ENCODE results near the gene CRTAC1. TPM values are rescaled to one million over a fixed set of nuclear protein-coding genes. Genes with fewer than 3 reads are reported as not detected.

Gene CRTAC1
- total RNA-seq = 0.28 TPM

DNA sequence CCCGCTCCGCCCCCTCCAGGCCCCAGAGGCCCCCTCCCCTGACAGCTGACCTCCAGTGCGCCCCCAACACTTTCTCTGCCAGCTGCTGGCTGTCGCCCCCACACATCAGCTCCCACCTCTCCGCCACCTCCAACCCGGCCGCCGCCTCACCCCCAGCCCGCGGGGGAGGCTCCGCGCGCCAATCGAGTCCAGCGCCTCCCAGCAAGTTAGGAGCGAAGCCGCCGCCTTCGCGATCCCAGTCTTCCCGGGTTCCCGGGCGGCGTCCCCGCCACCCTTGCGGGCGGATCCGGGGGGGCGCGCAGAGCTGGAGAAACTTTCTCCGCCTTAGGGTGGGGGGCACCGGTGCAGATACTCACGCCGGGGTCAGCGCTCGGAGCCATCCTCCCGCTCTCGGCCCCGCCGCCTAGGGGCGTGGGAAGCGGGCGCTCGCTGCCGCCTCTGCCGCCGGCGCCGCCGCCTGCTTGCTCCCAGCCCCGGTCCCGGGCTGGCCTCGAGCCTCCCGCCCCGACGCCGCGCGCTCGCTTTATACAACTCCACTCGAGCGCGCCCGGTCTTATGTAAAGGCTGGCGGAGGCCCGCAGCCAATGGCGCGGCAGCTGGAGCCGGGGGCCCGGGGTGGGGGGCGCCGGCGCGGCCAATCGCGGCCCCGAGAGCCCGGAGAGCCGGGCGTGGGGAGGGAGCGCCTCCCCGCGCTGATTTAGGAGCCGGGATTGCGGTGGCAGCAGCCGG lies at the start of gene CRTAC1:
CRTAC1 (minus strand) TSS at position 529 of the 729 bp plus-strand sequence; CDS start at position 380, 149 bp downstream.
- DNase-seq (ENCODE audit: low spot score) = no peak
- peak; percentile 48 for ATAC-seq

GRCh38 chr10:98078774-98079173 lies 48.4 kb upstream of the CRTAC1 start:
- no peak for ATAC-seq

DNA sequence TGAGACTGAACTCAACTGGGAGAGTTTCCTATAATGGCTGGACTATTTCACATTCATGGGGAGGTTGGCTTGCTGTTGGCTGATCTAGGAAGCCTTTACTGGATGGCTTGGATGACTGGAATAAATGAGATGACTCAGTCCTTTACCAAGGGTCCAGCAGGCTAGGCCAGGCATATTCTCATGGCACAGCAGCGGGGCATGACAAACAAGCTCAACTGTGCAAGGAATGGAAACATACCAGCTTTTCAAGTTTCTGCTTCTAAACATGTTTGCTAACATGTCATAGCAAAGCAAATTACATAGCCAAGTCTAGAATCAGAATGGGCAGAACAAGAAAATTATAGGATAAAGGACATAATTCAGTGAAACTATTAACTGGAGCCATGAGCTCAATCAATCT lies 46.8 kb upstream of the CRTAC1 start:
- no peak for ATAC-seq
- DNase-seq (ENCODE audit: low spot score) = no peak

More at GRCh38 chr10:98078774-98079173, 48.4 kb upstream of the CRTAC1 start:
- no peak for DNase-seq (ENCODE audit: low spot score)

DNA sequence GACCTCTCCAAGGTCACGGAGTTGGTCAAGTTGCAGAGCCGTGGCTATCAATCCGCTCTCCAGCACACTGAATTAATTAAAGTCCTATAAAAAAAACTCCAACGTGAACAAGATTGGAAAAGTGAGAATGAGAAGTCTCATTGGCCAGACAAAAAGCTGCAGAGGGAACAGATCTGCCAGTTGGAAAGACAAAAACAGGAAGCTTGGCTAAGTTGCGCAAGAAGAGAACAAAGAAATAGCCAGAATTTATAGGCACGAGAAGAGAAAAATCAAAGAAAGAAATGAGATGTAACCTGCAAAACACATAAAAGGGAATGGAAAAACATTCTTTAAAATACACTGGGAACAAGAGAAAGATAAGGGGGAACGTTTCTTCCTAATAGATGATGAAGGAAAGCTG lies 45.7 kb upstream of the CRTAC1 start:
- no peak for DNase-seq (ENCODE audit: low spot score)
- ATAC-seq = no peak

DNA sequence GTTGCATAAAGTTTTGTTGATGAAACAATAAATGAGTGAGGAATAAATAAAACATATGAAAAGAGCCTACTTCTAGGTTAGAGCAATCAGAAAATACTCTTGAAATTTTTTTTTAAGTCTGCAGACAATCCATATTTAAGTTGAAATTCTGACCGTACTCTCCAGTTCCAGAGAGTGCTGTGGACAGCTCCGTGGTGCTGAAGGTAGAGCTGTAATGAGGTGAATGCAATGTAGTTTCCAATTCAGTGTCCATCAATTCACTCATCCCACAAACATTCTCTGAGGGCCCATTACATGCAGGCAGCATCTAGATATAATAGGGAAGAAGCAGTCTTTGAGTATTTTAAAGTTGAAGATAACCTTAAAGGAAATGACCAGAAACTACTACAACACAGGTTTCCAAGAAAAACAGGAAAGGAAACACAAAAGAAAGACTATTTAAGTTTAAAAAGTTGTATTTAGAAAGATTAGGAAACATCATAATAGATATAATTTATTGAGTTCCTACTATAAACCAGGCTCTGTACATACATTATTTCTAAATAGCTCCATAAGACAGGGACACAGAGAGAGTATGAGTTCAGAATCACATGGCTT lies 44.0 kb upstream of the CRTAC1 start:
- DNase-seq (ENCODE audit: low spot score) = no peak
- peak; percentile 43 for ATAC-seq

GRCh38 chr10:98067165-98067564 lies 36.7 kb upstream of the CRTAC1 start:
- ATAC-seq = no peak
- DNase-seq (ENCODE audit: low spot score) = no peak

DNA sequence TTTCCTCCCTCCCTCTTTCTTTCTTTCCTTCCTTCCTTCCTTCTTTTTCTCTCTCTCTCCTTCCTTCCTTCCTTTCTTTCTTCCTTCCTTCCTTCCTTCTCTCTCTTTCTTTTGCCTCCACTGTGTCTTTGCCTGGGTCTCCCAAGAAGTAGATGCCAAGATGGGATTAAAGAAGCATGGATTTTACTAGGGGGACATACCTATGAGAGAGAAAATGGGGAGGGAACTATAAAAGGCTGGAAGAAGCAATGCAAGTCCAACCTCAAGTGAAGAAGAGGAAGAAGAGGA lies 33.3 kb upstream of the CRTAC1 start:
- DNase-seq (ENCODE audit: low spot score) (no peak), ATAC-seq (no peak)

DNA sequence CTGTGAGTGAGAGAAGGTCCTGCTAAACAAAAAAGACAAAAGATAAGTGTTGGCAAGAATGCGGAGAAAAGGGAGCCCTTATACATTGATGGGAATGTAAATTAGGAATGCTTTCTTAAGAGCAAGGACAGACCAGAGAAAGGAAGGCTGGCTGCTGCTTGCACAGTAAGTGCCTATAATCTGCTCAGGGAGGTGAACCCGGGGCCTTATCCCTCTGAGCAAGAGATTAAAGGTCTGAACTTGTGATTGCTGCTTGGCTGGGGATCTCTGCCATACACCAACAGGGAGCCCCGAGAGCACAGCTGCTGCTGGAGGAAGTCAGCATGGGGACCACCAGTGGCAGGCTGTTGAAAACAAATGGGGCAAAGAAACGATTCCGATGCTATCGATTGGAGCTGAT lies 32.0 kb upstream of the CRTAC1 start:
- DNase-seq (ENCODE audit: low spot score) (no peak), ATAC-seq (no peak)

DNA sequence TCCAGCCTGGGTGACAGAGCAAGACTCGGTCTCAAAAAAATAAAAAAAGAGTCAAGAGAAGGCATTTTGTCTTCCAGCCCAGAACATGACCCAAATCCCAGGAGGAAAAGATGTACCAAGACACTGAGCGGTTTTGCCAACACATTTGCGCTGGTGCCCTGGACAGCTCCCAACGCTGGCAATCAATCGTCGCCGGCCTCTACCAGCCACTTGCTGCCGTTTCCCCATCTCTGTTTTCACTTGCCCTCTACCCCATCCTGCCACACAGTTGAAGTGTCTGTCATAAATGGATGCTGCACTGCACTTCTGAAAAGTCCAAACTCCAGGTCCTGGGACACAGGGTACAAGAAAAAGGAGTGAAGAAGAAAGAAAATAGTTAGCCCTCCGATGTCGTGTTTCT lies 29.7 kb upstream of the CRTAC1 start:
- DNase-seq (ENCODE audit: low spot score) (no peak), ATAC-seq (no peak)

- no peak for DNase-seq (ENCODE audit: low spot score)
- peak; percentile 75 for ATAC-seq
These were observed 27.9 kb upstream of the CRTAC1 start for GRCh38 chr10:98058295-98058694.

DNA sequence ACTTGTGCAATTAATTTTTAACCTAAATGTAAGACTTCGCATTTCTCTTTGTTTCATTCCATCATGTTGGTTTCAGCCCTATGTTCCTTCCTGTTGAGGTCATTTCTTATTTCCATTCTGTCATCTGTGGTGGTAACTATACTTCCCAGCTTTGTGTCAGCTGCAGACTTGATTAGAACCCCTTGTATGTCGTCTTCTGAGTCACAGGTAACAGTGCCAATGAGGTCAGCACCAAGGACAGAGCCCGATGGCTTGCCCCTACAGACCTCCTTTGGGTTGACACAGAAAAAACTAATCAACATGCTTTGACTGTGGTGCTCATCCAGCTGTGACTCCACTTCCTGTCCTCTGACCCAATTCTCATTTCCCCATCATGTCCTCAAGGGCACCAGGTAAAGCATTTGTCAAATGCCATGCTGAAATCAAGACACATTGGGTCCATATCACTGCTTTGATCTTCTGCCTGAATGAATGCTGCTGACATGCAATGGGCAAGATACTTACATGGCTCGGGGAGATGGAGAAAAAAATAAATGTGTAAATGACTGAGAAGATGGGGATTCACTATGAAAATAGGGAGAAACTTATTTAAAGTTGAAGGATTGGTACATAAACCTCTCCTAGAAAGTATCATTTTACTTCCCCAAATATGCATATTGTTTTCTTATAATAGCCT lies 25.6 kb upstream of the CRTAC1 start:
- ATAC-seq (no peak), DNase-seq (ENCODE audit: low spot score) (no peak)

GRCh38 chr10:98047009-98047741 lies 16.8 kb upstream of the CRTAC1 start:
- peak; percentile 27 for ATAC-seq
- DNase-seq (ENCODE audit: low spot score) = no peak

- ATAC-seq = peak; percentile 90
- DNase-seq (ENCODE audit: low spot score) = peak; percentile 66
These were observed 15.5 kb upstream of the CRTAC1 start for GRCh38 chr10:98045785-98046389.

DNA sequence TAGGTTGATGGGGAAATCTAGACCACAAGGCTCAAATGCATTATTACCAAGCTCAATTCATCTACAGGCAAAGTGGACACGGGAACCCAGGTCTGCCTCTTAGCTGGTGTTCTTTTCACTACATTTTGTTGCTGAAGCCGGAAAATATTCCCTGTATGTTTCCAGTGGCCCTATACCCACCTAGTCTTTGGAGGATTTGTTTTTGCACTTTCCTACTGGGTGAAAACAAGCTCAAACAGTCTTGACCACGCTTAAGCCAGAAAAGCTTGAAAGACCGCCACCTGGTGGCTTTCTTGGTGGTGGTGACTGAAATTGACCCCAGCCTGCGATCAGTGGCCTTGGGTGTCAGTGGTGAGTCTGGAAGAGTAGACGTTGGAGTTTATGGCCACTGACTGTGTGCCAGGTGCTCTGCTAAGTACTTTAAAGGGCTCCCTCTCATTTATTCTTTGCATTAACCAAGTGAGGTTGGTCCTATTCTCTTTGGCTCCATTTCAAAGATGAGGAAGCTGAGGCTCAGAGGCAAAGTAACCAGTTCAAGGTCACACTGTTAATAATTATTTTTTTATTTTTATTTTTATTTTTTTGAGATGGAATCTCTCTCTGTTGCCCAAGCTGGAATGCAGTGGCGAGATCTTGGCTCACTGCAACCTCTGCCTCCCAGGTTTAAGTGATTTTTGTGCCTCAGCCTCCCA lies 11.1 kb upstream of the CRTAC1 start:
- ATAC-seq = peak; percentile 86

GRCh38 chr10:98039690-98040381 lies 9.4 kb upstream of the CRTAC1 start:
- no peak for ATAC-seq
- DNase-seq (ENCODE audit: low spot score) = no peak

More for the DNA sequence above, 11.1 kb upstream of the CRTAC1 start:
- peak; percentile 72 for DNase-seq (ENCODE audit: low spot score)

- ATAC-seq (no peak), DNase-seq (ENCODE audit: low spot score) (no peak)
These were observed 7.9 kb upstream of the CRTAC1 start for GRCh38 chr10:98038288-98038687.

- ATAC-seq = no peak
- no peak for DNase-seq (ENCODE audit: low spot score)
These were observed 5.2 kb upstream of the CRTAC1 start for GRCh38 chr10:98035599-98035998.

GRCh38 chr10:98033515-98033914 lies 3.1 kb upstream of the CRTAC1 start:
- ATAC-seq (no peak), DNase-seq (ENCODE audit: low spot score) (no peak)

GRCh38 chr10:98031440-98031839 lies 1.0 kb upstream of the CRTAC1 start:
- ATAC-seq = no peak
- no peak for DNase-seq (ENCODE audit: low spot score)

DNA sequence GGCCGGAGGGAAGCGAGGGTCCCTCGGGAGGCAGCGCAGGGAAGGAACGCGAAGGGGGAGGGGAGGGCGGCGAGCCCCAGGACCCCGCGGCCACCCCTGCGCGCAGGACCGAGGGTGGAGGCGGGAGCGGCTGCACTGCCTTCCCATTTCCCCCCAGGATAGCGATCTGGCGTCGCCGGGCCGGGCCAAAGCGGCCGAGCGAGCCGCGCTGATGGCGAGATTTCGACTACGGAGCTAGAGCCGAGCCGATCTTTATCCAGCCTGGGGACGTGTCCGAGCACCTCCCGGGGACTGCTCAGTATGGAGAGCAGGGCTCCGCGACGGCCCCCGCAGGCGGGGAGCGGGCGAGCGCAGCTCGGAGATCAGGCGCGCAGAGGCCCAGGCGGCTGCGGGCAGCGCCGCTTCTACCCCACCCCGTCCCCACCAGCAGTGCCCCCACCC lies 590 bp upstream of the CRTAC1 start:
- no peak for DNase-seq (ENCODE audit: low spot score)
- no peak for ATAC-seq

Measured in left lobe of liver (tissue), 2 donors.